Upper lobe of left lung (tissue), 4 donors: Measurements from ENCODE around the gene TCP11L2.

Experiments
- CTCF ChIP-seq, 6 experiments: fragments of 450-650 bp in 4 of 6; fragments of 200-600 bp in 2 of 6; sonication (generic) in 2 of 6; IDR thresholded peaks; one replicate each; pipeline ENCODE4 v1.5.1; 2016 to 2019; ENCODE audit warnings: antibody characterized with exemption in 6 of 6
- POLR2A ChIP-seq, 4 donors: fragments of 450-650 bp; IDR thresholded peaks; one replicate each; pipeline ENCODE4 v1.5.1; 2016 to 2017; ENCODE audit warnings: antibody characterized with exemption in 4 of 4, mild to moderate bottlenecking in 2 of 4
- POLR2AphosphoS5 ChIP-seq, 2 donors: sonication (generic); formaldehyde crosslinking; IDR thresholded peaks; one replicate each; pipeline ENCODE4 v1.5.1; 2017; ENCODE audit warnings: antibody characterized with exemption in 2 of 2

GRCh38 chr12:106256524-106256923 is 46.0 kb upstream of the TCP11L2 start:
- TF ChIP-seq CTCF (IDR thresholded peaks at IDR 0.05) (no peak), POLR2AphosphoS5 (IDR thresholded peaks at IDR 0.05) (no peak), POLR2A (IDR thresholded peaks at IDR 0.05) (no peak)
